H1 (cell line): Measurements from ENCODE around the gene LRRC2. TPM values are rescaled to one million over a fixed set of nuclear protein-coding genes. Genes with fewer than 3 reads are reported as not detected.

Experiments used
- CTCF ChIA-PET: fragments of 300-600 bp; sonication (Branson Sonifier 250); formaldehyde crosslinking; loops from one replicate; lab custom pipeline; 2021; ENCODE audit not compliant: partially characterized antibody; lab: Charles Lee
- POLR2A ChIA-PET: fragments of 300-600 bp; sonication (Branson Sonifier 250); formaldehyde crosslinking; loops from one replicate; lab custom pipeline; 2021; ENCODE audit warnings: inconsistent platforms; ENCODE audit not compliant: partially characterized antibody; lab: Charles Lee
- DNase-seq, 2 experiments: peaks; one replicate each; pipeline versions ENCODE4 v3.0.0 to v3.0.0-alpha.2; 2010 to 2022; ENCODE audit warnings: low spot score in 2 of 2, low read depth in 1 of 2, mixed read lengths in 1 of 2
- FAIRE-seq: peaks from 2 replicates; lab custom pipeline; 2011; peaks lifted over from hg19 to GRCh38; lab: Jason Lieb, UNC
- H2AFZ ChIP-seq: 2 replicates; pipeline ENCODE4 v1.8.1; 2012; ENCODE audit warnings: low read length, inconsistent platforms
- H2AK5ac ChIP-seq: 2 replicates; pipeline ENCODE4 v1.6.1; 2013; ENCODE audit warnings: low read depth, low read length
- H2BK120ac ChIP-seq: replicated peaks from 2 replicates; pipeline ENCODE3; 2013; ENCODE audit warnings: low read depth, low read length, inconsistent platforms
- H2BK12ac ChIP-seq: 2 replicates; pipeline ENCODE4 v1.6.1; 2013; ENCODE audit warnings: low read depth, low read length
- H2BK15ac ChIP-seq: 2 replicates; pipeline ENCODE4 v1.6.1; 2013; ENCODE audit warnings: low read length
- H2BK20ac ChIP-seq: 2 replicates; pipeline ENCODE4 v1.6.1; 2013; ENCODE audit warnings: low read length
- H2BK5ac ChIP-seq: 2 replicates; pipeline ENCODE4 v1.6.1; 2013; ENCODE audit warnings: low read depth, low read length
- H3K14ac ChIP-seq: 2 replicates; pipeline ENCODE4 v1.6.1; 2013; ENCODE audit warnings: inconsistent platforms; ENCODE audit not compliant: insufficient read length
- H3K18ac ChIP-seq: 2 replicates; pipeline ENCODE4 v1.6.1; 2013; ENCODE audit warnings: low read length; ENCODE audit errors: extremely low read depth
- H3K23ac ChIP-seq: 2 replicates; pipeline ENCODE4 v1.6.1; 2013; ENCODE audit warnings: inconsistent platforms; ENCODE audit not compliant: insufficient read length
- H3K23me2 ChIP-seq: 2 replicates; pipeline ENCODE4 v1.6.1; 2013; ENCODE audit warnings: low read depth, low read length
- H3K27ac ChIP-seq: 2 replicates; pipeline ENCODE4 v1.6.1; 2011; ENCODE audit warnings: low read depth, low read length, inconsistent platforms
- H3K27me3 ChIP-seq, 4 experiments: replicated peaks in 1 of 4; 1 replicate in 1 of 4; 2 replicates in 3 of 4; pipeline versions ENCODE4 v1.6.1 to v1.8.1; 2011 to 2013; ENCODE audit warnings: low read length in 3 of 4, mild to moderate bottlenecking in 3 of 4, inconsistent platforms in 2 of 4, mixed read lengths in 2 of 4, moderate library complexity in 1 of 4; ENCODE audit not compliant: control insufficient read depth in 3 of 4, insufficient read depth in 3 of 4; ENCODE audit errors: extremely low read depth in 1 of 4
- H3K36me3 ChIP-seq, 4 experiments: 2 replicates each; pipeline versions ENCODE4 v1.6.1 to v1.8.1; 2011 to 2013; ENCODE audit warnings: mild to moderate bottlenecking in 4 of 4, low read length in 3 of 4, moderate library complexity in 2 of 4, control low read depth in 1 of 4, inconsistent platforms in 1 of 4; ENCODE audit not compliant: insufficient read depth in 4 of 4, control insufficient read depth in 2 of 4
- H3K4ac ChIP-seq: replicated peaks from 2 replicates; pipeline ENCODE3; 2013; ENCODE audit warnings: low read length, low read depth, mixed read lengths, inconsistent platforms; ENCODE audit not compliant: insufficient read length
- H3K4me1 ChIP-seq, 4 experiments: replicated peaks in 1 of 4; 1 replicate in 1 of 4; 2 replicates in 3 of 4; pipeline versions ENCODE4 v1.6.1 to v1.8.1; 2011 to 2013; ENCODE audit warnings: low read length in 3 of 4, inconsistent platforms in 2 of 4, mixed read lengths in 1 of 4; ENCODE audit not compliant: insufficient read depth in 4 of 4, control insufficient read depth in 3 of 4
- H3K4me2 ChIP-seq, 2 experiments: 2 replicates each; pipeline versions ENCODE4 v1.6.1 to v1.8.1; 2011 to 2013; ENCODE audit warnings: low read depth in 2 of 2, low read length in 2 of 2, control low read depth in 1 of 2, inconsistent platforms in 1 of 2, mild to moderate bottlenecking in 1 of 2; ENCODE audit not compliant: insufficient read depth in 1 of 2
- H3K4me3 ChIP-seq, 4 experiments: fragments of 200-600, 300-600 bp in 1 of 4; sonication (generic), shearing (Covaris generic), sonication (Bioruptor Twin) in 1 of 4; 2 replicates each; pipeline versions ENCODE4 v1.5.1 to v1.8.1; 2011 to 2016; ENCODE audit warnings: low read length in 4 of 4, low read depth in 3 of 4, control low read depth in 2 of 4, inconsistent platforms in 2 of 4, mild to moderate bottlenecking in 2 of 4, mixed read lengths in 1 of 4, moderate library complexity in 1 of 4; ENCODE audit not compliant: insufficient read depth in 2 of 4; ENCODE audit errors: extremely low read depth in 1 of 4
- H3K56ac ChIP-seq: replicated peaks from 2 replicates; pipeline ENCODE3; 2013; ENCODE audit warnings: low read depth, mild to moderate bottlenecking, mixed read lengths, low read length, inconsistent platforms; ENCODE audit not compliant: insufficient read length
- H3K79me1 ChIP-seq: 2 replicates; pipeline ENCODE4 v1.6.1; 2013; ENCODE audit warnings: low read depth, low read length, control low read depth
- H3K79me2 ChIP-seq, 2 experiments: 2 replicates each; pipeline versions ENCODE4 v1.6.1 to v1.8.1; 2012 to 2013; ENCODE audit warnings: low read length in 2 of 2, mild to moderate bottlenecking in 2 of 2, inconsistent platforms in 1 of 2; ENCODE audit not compliant: insufficient read depth in 2 of 2, control insufficient read depth in 1 of 2
- H3K9ac ChIP-seq, 4 experiments: replicated peaks in 1 of 4; 1 replicate in 1 of 4; 2 replicates in 3 of 4; pipeline versions ENCODE4 v1.6.1 to v1.8.1; 2011 to 2013; ENCODE audit warnings: low read depth in 3 of 4, low read length in 3 of 4, control low read depth in 2 of 4, mild to moderate bottlenecking in 2 of 4, moderate library complexity in 2 of 4, inconsistent platforms in 1 of 4; ENCODE audit errors: extremely low read depth in 1 of 4
- H3K9me3 ChIP-seq, 2 experiments: 2 replicates each; pipeline versions ENCODE4 v1.6.1 to v1.8.1; 2012 to 2013; ENCODE audit warnings: mild to moderate bottlenecking in 2 of 2, moderate library complexity in 2 of 2, control low read depth in 1 of 2, inconsistent platforms in 1 of 2, low read depth in 1 of 2, low read length in 1 of 2, mixed read lengths in 1 of 2; ENCODE audit not compliant: insufficient read depth in 2 of 2
- H4K20me1 ChIP-seq, 2 experiments: replicated peaks in 1 of 2; 2 replicates each; pipeline versions ENCODE3 to v1.8.1; 2011 to 2013; ENCODE audit warnings: inconsistent platforms in 2 of 2, low read length in 2 of 2, mild to moderate bottlenecking in 1 of 2; ENCODE audit not compliant: insufficient read depth in 2 of 2, control insufficient read depth in 1 of 2
- H4K5ac ChIP-seq: 2 replicates; pipeline ENCODE4 v1.6.1; 2013; ENCODE audit warnings: low read length, low read depth, mixed read lengths, inconsistent platforms; ENCODE audit not compliant: insufficient read length
- H4K8ac ChIP-seq: 2 replicates; pipeline ENCODE4 v1.8.0; 2013; ENCODE audit warnings: mild to moderate bottlenecking, moderate library complexity, low read length, inconsistent platforms; ENCODE audit not compliant: insufficient read depth; ENCODE audit errors: extremely low read depth
- H4K91ac ChIP-seq: replicated peaks from 2 replicates; pipeline ENCODE3; 2013; ENCODE audit warnings: low read length, mixed read lengths, inconsistent platforms; ENCODE audit not compliant: insufficient read length
- HDAC2 ChIP-seq, 2 experiments: fragments of 300-600 bp in 1 of 2; sonication (generic) in 1 of 2; IDR thresholded peaks; 2 replicates each; pipeline ENCODE4 v1.6.1; 2011 to 2012; ENCODE audit warnings: low read depth in 2 of 2, low read length in 2 of 2, mild to moderate bottlenecking in 2 of 2, moderate library complexity in 2 of 2, borderline replicate concordance in 1 of 2, inconsistent platforms in 1 of 2
- JUN ChIP-seq: IDR thresholded peaks from 2 replicates; pipeline ENCODE4 v1.6.1; 2011; ENCODE audit warnings: low read depth, mild to moderate bottlenecking, improper control_type of control experiment, low read length
- WGBS, 2 experiments: shearing (Covaris generic) in 1 of 2; methylation state at CpG; one replicate each; pipeline versions ENCODE4 v1.1.6 to v1.1.7; 2013 to 2015; ENCODE audit warnings: low lambda C conversion rate in 2 of 2, mixed read lengths in 2 of 2, inconsistent platforms in 1 of 2, low coverage in 1 of 2, missing lambda C conversion rate in 1 of 2; ENCODE audit not compliant: insufficient replicate concordance in 2 of 2, insufficient coverage in 1 of 2, insufficient read length in 1 of 2; ENCODE audit errors: extremely low coverage in 1 of 2, missing lambda C conversion rate in 1 of 2; 5-methylcytosine and 5-hydroxymethylcytosine counted together
- polyA plus RNA-seq, 7 experiments: library from polyadenylated mRNA; depleted of rRNA in 3 of 7; stranded (reverse) in 5 of 7; unstranded in 2 of 7; fragments of >200 nt in 5 of 7; fragments of 200-250 nt in 2 of 7; gene quantifications; 1 replicate in 5 of 7; 2 replicates in 1 of 7; 4 replicates in 1 of 7; pipeline versions ENCODE4 v1.2.1 to v1.2.3, GENCODE V29; 2011 to 2013; ENCODE audit warnings: missing spikeins in 2 of 7, mixed read lengths in 2 of 7
- total RNA-seq: library from RNA; stranded (reverse); fragmentation: NEBNext Ultra II Directional; extraction: Animal tissue kit (Norgen Biotek cat#: 25700); gene quantifications from 2 replicates; pipeline ENCODE4 v1.2.1, GENCODE V29; 2021

LRRC2 gene
- total and polyA plus RNA-seq, 2 of the 8 experiments (the other 6 are each of a cell fraction or from before 2014, with no cell fraction given) = 1.4 to 6.4 TPM

- Histone ChIP-seq H2AK5ac (no peak overlapping the region), H2BK5ac (no peak overlapping the region), H3K9ac (no peak overlapping the region), H4K20me1 (no peaks in the 10 kb centered on the region), H2AFZ (no peak overlapping the region), H3K23me2 (no peaks in the 10 kb centered on the region), H3K36me3 (no peaks in the 10 kb centered on the region), H3K27ac (no peak overlapping the region), H2BK15ac (no peak overlapping the region), H3K4me3 (no peak overlapping the region), H3K9me3 (no peaks in the 10 kb centered on the region), H4K8ac (no peak overlapping the region), H3K4me1 (peaks cover 2 to 15% (median 5%) of the 10 kb centered on the region in 4 experiments; a peak in 5 of 7 replicates), H3K27me3 (peaks cover 0 to 4% (median 0%) of the 10 kb centered on the region in 4 experiments; a peak in 1 of 7 replicates), H3K79me1 (no peaks in the 10 kb centered on the region), H3K23ac (no peak overlapping the region), H3K56ac (no peak overlapping the region), H2BK12ac (no peak overlapping the region), H3K4ac (no peak overlapping the region), H3K79me2 (no peaks in the 10 kb centered on the region), H3K18ac (no peak overlapping the region), H2BK20ac (no peak overlapping the region), H4K5ac (no peak overlapping the region), H3K4me2 (no peak overlapping the region), H3K14ac (no peak overlapping the region), H4K91ac (no peak overlapping the region), H2BK120ac (no peak overlapping the region)
- CTCF ChIA-PET = interaction anchor here (0.6 to 7.9 kb wide), 5 partner anchors 8 to 463 kb away, joined by 3 to 63 read pairs (median 3); no protein-coding TSS in a partner anchor
- no peak for FAIRE-seq
- 88% methylated on average over 5 of the region's 5 CpGs; no CpG with 5 or more reads in 1 of the 2 experiments for WGBS, 2 experiments
- TF ChIP-seq HDAC2 (IDR thresholded peaks at IDR 0.05; ENCODE audit: borderline replicate concordance in 1 of 2, low read depth in 2 of 2, low read length in 2 of 2) (no peak), JUN (no peak)
- POLR2A ChIA-PET = no interaction called here
- DNase-seq = peak in 1 of 2 experiments; percentile 4
Measured at GRCh38 chr3:46500656-46501635, 65.2 kb downstream of the LRRC2 start.
